NCI-H1092 (cell line): Measurements from ENCODE around the gene LRRD1.
A peak's percentile ranks its signal among the peaks of the same experiment; 100 is the strongest.
"Not testable (repeated sequence)": the region's sequence is repeated elsewhere in the genome, so short reads cannot be mapped to it uniquely, and the experiment has no call there.

Experiments
- DNase-seq: peaks from one replicate; lab custom pipeline; 2025; lab: John Stamatoyannopoulos, UW

The LRRD1 gene

DNA sequence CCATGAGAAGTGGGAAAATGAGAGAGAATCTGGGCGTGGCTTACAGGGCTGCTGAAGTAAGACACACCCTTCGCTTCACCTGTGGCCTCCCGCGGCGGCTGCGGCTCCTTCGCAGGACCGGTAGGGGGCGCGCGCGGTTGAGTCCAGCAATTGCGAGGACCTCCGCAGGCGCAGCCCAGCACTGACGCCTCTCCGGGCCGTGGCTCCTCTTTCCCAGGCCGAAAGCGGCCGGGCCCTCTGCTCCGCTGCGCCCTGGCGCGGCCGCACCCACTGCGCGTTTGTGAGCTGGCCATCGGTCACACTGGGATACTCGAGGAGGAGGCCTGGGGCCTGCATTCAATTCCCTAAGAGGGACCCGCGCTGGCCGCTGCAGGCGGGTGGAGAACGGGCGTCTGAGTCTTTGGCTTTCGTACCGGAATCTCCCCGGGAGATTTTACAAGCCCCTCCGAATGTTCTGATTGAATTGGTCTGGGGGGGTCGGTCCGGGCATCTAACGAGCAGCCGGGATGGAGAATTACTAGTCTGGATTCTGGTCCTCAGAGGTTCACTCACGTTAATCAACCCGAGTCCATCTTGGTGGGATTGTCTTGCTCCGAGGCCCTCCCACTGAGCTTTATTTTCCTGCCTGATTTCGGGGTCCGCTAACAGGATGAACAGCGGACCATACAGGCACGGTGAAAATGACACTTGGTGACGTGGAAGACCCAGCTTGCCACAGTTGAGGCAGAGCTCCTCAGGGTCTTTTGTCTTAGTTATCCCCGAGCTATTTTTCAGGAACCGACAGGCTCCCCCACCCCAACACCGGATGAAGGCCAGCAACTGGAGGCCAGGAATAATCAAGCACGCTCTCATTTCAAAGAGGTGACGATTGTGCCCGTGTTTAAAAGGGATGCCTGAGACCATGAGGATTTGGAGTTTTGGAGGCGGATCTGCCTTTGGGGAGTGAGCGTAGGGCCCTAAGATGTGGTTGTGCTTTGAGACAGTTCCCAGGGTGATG is at the start of gene LRRD1:
Gene LRRD1 (minus strand): TSS at position 215 of the 997 bp plus-strand sequence. CDS start 13,940 bp downstream, outside the sequence.
- DNase-seq: peak; percentile 73

DNA sequence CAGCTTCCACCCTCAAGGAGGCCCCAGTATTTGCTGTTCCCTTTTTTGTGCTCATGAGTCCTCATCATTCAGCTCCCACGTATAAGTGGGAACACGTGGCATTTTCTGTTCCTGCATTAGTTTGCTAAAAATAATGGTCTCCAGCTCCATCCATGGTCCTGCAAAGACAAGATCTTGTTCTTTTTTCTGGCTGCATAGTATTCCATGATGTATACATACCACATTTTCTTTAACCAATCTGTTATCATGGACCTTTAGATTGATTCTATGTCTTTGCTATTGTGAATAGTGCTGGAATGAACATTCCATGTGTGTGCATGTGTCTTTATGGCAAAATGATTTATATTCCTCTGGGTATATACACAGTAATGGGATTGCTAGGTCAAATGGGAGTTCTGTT is 49.8 kb upstream of the LRRD1 start:
- no peak for DNase-seq

DNA sequence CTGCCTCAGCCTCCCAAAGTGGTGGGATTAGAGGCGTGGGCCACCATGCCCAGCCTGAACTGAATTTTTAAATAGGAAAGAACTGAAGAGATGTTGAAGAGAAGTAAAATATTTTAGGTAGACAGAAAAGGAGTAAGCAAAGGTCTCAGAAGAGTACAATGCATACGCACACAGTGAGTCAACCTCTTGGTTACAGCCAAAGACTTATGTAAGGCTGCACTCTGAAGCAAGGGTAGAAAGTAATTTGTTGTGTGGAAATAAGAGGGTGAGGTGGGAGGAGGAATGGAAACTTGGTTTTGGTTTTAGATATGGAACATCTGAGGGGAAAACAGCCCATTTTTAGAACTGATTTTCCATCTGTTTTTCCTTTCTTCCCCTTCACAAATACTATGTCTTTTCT is 49.2 kb upstream of the LRRD1 start:
- no peak for DNase-seq

DNA sequence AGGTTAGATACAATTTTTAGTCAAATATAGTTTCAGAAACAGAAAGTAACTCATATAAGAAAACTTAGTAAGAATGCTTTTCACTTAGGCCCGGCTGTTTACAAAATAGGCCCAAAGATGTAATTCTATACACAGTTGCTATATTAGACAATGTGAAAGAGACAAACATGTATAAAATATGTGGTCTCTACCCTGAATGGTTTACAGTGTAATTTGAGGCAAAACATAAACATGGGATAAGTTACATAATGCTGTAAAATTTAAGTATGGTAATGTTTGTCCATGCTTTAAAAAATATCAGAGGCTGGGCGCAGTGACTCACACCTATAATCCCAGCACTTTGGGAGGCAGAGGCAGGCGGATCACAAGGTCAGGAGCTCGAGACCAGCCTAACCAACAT is 48.0 kb upstream of the LRRD1 start:
- no peak for DNase-seq

DNA sequence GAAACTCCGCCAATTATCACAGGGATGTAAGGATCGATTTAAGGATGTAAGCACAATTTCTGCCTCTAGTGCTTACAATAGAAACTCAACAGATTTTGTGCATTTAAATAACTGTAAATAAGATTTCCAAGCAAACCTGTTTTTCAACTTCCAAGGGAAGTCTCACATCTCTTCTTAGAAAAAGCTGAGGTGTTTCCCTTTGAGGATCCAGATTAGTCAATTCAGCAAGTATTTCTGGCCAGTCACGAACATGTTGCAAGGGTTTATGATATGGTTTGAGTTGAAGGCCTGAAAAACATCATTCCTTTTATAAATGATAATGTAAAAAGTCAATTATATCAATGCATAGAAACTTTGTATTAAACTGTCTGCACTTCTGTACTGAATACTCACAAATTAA is 42.8 kb upstream of the LRRD1 start:
- DNase-seq: no peak

DNA sequence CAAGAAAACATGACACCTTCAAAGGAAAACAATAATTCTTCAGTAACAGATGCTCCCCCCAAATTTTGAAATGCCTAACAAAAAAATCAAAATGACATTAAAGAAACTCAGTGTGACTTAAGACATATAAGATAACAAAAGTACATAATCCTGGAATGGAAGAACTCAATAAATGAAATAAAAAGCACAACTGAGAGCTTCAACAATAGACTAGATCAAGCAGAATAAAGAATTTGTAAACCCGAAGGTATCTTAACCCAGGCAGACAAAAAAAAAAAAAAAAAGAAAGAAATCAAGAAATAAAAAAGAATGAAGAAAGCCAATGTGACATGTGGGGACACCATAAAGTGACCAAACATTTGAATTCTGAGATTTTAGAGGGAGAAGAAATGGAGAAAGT is 27.7 kb upstream of the LRRD1 start:
- DNase-seq: no peak

DNA sequence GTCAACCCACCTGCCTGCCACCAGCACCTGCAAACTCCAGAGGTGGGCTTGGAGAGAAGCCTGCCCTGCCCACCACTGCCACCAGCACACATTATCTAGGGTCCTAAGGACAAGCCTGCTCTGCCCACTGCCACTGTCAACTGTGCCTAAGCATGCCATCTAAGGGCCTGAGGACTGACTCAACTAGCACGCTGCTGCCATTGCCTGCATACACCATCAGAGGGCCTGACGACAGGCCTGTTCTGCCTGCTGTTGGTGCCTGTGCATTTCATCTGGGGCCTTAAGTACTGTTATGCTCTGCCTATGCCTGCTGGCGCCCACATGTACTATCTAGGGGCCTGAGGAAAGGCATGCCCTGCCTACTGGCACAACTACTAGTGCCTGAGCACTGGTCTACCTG is 27.0 kb upstream of the LRRD1 start:
- no peak for DNase-seq

DNA sequence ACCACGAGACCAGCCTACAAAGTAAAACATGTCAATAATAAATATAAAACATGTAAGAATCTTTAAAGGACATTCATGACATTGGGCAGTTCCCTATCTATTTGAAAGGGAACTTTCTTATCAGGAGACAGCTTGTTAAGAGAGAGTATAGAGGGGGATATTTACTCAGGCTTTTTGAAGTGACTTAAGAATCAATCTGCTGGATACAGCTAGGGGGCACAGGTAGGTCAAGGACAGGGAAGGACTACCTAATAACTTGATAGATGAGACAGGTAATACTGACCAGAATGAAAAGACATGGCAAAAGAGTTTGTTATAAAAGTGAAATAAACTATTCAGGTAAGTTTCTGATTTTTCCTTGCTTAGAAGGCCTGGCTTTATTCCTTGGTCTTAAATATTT is 21.8 kb upstream of the LRRD1 start:
- DNase-seq: no peak

DNA sequence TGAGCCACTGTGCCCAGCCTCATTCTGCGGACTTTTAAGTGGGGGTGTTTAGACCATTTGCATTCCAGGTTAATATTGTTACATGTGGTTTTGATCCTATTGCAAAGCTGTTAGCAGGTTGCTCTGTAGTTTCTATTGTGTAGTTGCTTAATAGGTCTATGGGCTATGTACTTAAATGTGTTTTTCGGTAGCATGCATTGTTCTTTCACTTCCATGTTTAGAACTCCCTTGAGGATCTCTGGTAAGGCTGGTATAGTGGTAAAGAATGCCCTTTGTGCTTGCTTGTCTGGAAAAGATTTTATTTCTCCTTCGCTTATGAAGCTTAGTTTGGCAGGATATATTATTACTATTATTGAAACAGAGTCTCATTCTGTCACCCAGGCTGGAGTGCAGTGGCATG is 13.4 kb upstream of the LRRD1 start:
- DNase-seq: no peak

DNA sequence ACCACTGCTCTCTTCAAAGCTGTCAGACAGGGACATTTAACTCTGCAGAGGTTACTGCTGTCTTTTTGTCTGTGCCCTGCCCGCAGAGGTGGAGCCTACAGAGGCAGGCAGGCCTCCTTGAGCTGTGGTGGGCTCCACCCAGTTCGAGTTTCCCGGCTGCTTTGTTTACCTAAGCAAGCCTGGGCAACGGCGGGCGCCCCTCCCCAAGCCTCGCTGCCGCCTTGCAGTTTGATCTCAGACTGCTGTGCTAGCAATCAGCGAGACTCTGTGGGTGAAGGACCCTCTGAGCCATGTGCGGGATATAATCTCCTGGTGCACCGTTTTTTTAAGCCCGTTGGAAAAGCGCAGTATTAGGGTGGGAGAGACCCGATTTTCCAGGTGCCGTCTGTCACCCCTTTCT is 10.3 kb upstream of the LRRD1 start:
- not testable (repeated sequence) for DNase-seq

DNA sequence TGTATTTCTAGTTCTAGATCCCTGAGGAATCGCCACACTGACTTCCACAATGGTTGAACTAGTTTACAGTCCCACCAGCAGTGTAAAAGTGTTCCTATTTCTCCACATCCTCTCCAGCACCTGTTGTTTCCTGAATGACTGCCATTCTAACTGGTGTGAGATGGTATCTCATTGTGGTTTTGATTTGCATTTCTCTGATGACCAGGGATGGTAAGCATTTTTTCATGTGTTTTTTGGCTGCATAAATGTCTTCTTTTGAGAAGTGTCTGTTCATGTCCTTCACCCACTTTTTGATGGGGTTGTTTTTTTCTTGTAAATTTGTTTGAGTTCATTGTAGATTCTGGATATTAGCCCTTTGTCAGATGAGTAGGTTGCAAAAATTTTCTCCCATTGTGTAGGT is 5.4 kb upstream of the LRRD1 start:
- DNase-seq: not testable (repeated sequence)

DNA sequence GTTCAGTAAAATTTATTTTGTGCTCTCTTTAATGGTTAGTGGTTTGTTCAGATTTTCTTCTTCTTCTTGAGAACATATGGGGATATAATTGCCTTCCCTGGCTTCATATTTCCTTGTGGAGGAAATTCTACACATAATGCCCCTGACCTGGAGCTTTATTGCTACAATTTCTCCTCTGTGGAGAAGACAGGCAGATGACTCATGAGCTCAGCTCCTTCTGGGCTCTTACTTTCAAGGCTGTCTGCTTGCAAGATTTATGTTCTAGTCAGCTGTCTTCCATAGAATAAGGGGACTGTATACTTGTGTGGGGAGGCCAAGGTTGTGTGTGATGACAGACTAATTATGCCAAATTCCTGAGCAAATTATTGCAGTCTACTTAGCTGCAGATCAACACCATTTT is 1.6 kb downstream of the LRRD1 start:
- DNase-seq: no peak

DNA sequence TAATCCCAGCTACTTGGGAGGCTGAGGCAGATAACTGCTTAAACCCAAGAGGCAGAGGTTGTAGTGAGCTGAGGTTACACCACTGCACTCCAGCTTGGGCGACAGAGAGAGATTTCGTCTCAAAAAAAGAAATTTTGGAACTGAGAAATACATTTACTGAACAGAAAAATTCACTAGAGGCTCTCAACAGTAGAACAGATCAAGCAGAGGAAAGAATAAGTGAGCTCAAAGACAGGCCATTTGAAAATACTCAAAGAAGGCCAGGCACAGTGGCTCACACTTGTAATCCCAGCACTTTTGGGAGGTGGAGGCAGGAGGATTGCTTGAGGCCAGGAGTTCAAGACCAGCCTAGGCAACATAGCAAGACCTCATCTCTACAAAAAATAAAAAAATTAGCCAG is 9.4 kb downstream of the LRRD1 start:
- not testable (repeated sequence) for DNase-seq

DNA sequence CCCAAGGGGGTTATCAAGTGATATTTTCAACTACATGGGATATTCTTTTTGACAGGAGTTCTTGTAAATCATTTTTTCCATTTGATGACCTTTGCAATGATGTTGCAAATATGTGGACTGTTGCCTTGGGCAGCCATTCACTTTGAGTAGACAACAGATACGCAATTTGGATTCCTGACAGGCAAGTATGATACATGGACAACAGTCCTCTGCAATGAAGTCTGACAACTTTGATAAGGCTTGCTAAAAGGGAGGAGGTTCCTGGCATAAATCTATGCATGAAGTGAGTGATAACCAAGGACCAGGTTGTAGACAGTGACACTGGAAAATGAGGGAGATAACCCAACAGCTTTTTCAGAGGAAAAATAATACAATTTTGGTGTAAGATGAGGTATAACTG is 17.7 kb downstream of the LRRD1 start:
- DNase-seq: no peak

DNA sequence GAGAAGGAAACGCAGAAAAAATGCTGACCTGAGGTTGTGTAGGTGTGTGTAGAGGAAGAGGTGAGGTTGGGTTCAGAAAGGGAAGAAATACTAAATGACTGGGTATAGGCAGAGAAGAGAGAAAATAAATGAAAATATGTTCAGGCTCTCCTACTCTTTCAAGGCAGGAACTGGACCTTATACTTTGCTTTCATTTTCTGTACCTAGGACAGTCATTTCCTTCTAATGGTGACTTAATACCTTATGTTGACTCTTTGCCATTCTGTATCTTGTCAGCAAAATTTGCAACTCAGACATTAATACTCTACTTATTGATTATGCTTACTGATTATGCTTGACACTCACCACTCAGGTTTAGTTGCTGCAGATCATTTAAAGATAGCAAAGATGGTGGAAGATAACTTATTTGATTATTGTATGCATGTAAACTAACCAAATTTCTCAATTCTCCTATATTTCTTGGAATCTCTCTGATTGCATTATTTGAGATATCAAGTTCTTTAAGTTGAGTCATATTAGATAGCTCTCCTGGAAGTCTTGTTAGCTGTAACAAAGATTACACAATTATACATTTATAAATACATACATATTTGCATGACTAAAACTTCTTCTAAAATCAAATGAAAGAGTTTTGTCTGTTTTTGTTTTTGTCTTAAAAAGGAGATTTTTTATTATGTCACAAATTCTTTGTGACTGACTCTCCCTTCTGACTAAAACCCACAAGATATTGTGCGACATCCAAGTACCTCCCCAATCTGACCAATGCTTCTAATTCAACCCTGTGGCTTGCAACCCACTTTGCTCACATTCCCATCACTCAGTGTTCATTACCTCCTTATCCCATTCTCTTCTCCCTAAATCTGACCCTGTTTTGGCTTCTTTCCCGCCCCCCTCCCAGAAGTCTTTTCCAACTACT is 20.0 kb downstream of the LRRD1 start:
- no peak for DNase-seq

DNA sequence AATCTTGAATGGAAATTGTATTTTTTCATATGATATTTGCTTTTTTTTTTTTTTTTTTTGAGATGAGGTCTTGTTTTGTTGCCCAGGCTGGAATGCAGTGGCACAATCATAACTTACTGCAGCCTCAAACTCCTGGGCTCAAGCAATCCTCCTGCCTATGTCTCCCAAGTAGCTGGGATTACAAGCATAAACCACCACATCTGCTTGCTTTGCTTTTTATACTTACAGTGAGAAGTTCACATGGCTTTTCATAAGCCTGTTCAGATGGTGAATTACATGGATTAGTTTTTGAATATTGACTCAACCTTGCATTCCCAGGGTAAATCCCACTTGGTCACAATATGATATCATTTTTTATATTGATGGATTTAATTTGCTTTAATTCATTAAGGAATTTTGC is 22.0 kb downstream of the LRRD1 start:
- no peak for DNase-seq

DNA sequence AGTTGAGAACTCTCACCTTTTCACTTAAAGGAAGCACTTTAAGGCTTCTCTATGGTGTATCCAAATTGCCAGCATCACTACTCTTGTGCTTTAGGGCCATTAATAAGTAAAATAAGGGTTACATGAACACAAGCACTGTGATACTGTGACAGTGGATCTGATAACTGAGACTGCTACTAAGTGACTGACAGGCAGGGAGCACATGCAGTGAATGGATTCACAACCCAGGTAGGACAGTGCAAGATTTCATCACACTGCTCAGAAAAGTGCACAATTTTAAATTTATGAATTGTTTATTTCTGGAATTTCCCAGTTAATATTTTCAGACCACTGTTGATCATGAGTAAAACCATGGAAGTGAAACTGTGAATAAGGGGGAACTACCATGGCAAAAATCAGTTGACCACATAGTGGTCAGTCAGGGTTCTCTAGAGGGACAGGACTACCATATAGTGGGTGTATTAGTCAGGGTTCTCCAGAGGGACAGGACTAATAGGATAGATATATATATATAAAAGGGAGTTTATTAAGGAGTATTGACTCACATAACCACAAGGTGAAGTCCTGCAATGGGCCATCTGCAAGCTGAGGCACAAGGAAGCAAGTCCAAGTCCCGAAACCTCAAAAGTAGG is 23.7 kb downstream of the LRRD1 start:
- DNase-seq: no peak

DNA sequence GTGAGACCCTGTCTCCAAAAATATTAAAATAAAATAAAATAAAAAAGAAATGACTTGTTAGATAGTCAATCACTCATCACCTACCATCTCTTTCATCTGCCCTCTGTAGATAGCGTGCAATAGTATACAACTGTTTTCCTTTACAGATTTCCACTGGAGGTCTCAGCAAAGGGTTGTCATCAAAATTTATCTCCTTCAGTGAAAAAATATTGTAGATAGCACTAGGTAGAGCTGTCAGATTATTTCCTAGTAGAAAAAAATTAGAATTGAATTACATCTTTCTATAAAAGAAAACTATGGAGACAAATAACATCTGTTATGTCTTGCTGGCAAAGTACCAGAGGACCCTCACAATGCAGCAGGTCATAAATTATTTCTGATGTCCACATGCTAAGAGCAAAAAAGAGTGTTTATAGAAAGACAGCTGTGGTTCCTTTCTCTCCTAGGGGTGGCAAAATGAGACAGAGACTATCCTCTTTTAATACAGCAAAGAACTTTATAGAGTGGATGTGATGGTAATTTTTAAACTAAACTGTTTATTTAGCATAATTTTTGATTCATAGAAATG is 28.4 kb downstream of the LRRD1 start:
- no peak for DNase-seq

DNA sequence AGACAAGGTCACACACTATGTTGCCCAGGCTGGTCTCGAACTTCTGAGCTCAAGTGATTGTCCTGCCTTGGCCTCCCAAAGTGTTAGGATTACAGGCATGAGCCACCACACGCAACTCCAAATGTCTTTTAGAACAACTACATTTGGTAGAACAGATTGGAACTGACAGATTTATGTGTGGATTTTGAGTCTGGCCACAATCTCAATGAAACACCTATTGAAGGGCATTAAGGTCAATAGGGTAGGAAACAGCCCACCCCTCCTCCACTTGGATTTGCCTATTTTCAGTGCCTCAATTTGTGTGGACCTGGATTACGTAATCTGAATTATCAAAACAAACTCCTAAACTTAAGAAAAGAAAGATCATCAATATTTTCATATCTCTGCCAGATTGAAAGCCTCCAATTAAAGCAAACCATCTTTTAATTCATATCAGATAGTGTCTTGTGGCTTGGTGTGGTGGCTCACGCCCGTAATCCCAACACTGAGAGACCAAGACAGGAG is 29.2 kb downstream of the LRRD1 start:
- no peak for DNase-seq

DNA sequence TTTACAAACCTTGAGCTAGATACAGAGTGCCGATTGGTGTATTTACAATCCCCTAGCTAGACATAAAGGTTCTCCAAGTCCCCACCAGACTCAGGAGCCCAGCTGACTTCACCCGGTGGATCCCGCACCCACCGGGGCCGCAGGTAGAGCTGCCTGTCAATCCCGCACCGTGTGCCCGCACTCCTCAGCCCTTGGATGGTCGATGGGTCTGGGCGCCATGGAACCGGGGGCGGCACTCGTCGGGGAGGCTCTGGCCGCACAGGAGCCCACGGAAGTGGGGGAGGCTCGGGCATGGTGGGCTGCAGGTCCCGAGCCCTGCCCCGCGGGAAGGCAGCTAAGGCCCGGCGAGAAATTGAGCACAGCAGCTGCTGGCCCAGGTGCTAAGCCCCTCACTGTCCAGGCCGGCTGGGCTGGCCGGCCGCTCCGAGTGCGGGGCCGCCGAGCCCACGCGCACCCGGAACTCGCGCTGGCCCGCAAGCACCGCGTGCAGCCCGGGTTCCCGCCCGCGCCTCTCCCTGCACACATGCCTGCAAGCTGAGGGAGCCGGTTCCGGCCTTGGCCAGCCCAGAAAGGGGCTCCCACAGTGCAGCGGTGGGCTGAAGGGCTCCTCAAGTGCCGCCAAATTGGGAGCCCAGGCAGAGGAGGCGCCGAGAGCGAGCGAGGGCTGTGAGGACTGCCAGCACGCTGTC is 35.6 kb downstream of the LRRD1 start:
- not testable (repeated sequence) for DNase-seq

DNA sequence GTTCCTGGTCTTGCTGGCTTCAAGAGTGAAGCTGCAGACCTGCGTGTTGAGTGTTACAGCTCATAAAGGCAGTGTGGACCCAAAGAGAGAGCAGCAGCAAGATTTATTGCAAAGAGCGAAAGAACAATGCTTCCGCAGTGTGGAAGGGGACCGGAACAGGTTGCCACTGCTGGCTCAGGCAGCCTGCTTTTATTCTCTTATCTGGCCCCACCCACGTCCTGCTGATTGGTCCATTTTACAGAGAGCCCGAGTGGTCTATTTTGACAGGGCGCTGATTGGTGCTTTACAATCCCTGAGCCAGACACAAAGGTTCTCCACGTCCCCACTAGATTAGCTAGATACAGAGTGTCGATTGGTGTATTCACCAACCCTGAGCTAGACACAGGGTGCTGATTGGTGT is 36.2 kb downstream of the LRRD1 start:
- DNase-seq: not testable (repeated sequence)
